Stimulated activated CD8-positive, alpha-beta memory T cell treated with anti-CD3 and anti-CD28 coated beads, Interleukin-2, amount 100 ng/mL, for 1 hour (primary cell): Measurements from ENCODE around the gene CNTFR.
A peak's percentile ranks its signal among the peaks of the same experiment; 100 is the strongest.
"Not testable (repeated sequence)": the region's sequence is repeated elsewhere in the genome, so short reads cannot be mapped to it uniquely, and the experiment has no call there.

Experiments
- DNase-seq, 2 donors: peaks; one replicate each; pipeline ENCODE4 v3.0.0-alpha.2; 2020; ENCODE audit warnings: low read depth in 2 of 2

Gene CNTFR

DNA sequence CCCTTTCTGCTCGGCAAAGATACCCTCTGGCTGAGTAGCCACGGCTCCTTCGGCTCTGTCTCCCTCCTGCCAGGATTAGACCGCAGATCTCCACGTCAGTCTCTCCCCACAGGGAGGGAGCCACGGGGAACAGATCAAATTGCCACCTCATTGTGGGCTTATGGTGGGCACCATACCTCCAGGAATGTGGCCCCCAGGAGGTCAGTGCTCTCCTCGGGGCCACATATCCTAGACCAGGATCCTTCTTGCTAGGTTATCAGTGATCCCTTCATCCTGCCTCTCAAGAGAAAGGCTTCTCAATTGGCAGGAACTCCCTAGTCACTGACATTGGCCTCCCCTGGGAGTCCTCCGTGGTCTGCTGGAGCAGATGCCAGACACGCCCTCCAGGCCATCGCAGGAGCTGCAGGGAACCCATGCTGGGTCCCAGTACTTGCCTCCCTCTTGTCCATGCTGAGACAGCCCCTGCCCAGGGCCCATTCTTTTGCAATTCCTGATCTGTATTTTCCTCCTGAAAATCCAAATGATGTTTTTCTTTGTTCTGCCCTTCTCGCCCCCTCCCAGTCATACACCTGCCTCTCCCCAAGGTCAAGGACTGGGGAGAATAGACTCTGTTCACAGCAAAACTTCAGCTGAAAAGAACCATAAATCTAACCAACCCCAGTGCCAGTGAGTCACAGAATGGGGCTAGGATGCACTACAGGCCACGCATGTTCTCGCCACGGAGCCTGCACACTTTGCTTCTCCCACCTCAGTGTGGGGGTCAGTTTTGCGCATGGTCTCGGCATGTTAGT lies 35.1 kb downstream of the CNTFR start:
- no peak for DNase-seq

DNA sequence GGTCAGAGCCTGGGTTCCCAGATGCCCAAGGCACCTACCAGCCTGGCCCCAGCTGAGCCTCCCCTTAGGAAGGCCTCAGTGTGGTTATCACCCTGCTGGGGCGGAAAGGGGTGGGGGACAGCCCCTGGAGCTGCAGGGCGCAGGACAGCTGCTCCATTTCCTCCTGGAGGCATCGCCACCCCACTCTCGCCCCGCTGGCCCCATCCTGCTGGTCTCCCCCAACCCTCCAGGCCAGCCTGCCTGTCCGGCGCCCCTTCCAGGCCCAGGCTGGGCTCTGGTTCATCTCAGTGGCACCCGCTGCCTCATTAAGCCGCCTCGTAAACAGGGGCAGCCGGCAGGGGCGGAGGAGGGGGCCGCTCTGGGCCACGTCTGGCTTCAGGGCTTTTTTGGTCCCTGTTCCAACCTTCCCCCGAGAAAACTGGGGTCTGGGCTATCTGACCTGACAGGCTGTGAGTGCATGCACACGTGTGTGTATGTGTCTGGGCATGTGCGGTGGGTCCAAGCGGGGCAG lies 36.0 kb downstream of the CNTFR start:
- no peak for DNase-seq

DNA sequence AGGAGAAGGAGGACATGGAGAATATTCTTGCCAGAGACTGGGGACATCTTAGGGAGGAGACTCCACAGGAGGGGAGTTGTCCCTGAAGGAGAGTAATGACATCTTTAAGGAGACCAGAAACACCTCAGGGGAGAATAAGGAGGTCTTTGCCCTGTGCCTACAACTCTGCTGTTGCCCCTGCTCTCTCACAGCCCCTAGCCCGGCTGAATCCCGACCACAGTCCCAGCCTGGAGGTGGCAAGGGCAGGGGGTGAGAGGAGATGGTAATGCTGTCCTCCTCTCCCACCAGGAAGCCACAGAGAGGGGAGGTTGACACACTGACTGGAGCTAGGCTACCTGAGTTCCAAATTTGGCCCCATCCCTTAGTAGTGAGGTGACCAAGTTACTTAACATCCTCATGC lies 36.5 kb downstream of the CNTFR start:
- DNase-seq, result no peak

DNA sequence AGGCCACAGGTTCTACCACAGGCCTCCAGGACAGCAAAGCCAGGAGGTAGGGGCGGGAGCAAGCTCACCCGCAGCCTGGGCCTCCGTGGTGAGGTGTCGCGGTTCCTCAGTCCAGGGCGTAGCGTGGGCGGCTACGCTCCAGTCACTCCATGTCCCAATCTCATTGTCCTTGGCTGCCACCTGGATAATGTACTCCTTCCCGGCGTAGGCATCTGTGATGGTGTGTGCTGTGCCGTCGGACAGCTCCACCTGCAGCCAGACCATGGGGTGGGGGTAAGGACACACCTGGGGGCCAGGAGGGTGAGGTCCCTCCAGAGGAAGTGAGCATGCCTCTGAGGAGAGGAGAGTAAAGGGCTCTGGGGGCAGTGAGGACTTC lies 36.9 kb downstream of the CNTFR start:
- no peak for DNase-seq

DNA sequence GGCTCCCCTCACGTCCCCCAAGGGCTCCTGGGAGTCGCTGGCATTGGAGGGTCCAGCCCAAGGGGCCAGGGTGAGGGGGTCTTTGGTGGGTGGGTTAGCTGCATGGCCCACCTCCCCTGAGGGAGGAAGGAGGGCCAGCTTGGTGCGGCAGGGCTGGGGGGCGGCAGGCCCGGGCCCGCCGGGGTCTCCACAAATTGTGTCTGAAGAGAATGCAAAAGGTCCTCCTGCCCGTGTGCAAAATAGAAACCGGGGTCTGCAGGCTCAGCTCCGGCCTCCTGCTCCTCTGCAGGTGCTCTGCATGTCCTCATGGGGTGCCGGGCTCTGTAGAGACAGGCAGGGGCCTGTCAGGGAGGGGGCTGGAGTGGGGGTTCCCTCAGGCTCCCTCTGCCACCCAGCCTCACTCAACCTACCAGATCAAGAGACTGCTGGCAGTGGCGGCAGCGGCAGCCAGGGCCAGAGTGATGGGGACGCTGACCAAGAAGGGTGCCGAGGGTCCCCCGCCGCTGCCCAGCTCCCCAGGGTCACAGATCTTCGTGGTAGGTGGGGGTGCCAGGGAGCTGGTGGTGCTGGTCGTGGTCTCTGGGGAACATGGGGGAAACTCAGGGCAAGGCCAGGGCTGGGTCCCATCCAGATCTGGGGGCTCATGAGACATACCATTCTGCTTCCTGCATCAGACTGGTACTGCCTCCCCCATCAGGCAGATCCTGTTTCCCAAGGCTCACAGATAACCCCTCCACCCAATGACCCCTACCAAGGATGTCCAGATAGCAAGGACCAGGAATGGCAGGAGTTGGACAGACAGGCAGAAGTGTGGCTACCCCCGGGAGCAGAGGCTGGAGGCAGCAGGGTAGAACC lies 37.5 kb downstream of the CNTFR start:
- DNase-seq, result no peak

DNA sequence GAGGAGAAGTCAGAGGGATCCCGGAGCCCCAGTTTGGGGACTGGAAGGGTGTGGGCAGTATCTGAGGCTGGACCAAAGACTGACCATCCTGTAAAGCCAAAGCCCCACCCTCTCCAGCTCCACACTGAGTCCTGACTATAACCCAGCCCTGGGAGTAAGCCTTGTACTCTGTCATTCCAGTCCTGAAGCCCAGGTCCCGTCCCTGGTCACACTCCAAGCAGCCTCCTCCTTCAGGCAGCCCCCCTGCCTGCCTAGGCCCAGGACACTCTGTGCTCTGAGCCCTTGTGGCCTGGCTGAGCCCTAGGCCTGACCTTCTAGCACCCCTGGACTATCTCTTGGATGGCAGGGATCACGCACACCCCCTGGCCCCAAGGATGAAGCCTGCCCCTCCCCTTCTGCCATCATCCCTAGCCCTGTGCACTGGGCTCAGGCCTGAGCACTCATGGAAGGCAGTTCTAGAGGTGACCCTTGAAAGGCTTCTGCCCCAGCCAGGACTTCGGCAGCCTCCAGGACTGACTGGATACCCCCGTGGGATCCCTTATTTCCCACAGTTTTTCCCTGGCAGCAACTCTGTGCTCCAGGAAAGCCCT lies 38.7 kb downstream of the CNTFR start:
- no peak for DNase-seq

DNA sequence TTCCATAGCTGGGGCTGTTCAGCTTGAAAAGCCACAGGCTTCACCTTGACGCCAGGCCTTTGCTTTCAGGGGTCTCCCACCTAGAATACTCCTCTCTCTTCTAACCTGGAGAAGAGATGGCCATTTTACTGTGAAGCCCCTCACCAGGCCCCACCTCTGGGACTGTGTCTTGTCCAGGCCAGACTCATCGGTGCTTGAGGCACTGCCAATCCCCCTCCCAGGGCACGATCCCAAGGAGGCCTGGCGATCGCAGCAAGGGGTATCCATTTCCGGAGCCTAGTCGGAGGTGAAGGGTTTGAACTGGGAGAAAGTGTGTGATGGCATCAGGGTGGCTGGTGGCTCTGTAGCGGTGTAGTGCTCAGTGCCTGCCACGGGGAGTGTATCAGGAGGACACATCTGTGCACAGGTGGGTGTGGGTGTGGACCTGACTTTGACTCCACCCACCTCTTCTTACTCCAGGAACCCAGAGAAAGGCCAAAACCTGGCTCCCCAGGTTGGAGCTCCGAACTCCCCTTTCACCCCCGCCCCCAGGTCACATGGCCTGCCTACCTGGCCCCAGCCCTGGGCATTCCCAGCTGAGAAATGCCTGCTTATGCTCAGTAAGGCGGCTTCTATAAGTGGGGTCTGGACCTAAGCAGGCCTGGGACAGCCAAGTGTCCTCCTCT lies 39.4 kb downstream of the CNTFR start:
- no peak for DNase-seq

DNA sequence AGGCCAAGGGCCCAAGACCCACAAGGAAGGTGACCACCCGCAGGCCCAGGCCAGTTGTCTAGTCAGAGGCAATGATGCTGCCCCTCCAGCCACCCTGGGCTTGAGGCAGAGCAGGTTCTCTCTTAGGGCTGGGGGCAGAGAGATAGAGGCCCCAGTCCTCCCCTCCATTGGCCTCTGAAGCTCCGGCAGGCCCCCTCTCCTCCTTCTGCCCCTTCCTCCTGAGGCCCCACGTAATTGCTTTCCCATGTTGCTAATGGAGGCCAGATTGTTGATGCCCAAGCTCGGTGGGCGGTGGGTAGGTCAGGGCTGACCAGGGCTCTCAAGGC lies 40.2 kb downstream of the CNTFR start:
- no peak for DNase-seq

DNA sequence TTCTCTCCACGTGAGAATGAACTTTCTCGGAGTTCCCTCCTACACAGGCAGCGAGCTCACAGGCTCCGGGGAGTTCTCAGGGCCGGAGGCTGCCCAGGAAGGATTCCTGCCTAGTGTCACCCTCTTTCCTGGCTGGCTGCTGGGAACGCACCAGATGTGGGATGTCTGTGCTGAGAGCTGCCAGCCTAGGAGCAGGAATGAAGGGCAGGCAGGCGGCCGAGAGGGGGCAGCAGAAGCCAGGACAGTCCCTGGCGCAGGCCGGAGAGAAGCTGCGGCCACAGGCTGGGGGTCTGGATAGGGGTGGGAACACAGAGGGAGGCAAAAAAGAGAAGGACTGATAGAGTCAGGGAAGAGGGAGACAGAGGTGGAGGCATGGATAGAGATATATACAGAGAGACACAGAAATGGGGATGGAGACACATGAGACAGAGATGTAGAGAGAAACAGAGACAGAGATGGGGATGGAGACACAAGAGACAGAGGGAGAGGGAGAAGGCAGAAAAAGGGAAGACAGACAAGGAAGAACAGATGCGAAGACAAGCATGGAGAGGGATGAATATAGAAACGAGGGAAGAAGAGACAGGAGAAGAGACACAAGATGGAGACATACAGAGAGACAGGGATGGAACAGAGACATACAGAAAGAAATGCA lies 41.4 kb downstream of the CNTFR start:
- peak in 1 of 2 donors; percentile 8 for DNase-seq

DNA sequence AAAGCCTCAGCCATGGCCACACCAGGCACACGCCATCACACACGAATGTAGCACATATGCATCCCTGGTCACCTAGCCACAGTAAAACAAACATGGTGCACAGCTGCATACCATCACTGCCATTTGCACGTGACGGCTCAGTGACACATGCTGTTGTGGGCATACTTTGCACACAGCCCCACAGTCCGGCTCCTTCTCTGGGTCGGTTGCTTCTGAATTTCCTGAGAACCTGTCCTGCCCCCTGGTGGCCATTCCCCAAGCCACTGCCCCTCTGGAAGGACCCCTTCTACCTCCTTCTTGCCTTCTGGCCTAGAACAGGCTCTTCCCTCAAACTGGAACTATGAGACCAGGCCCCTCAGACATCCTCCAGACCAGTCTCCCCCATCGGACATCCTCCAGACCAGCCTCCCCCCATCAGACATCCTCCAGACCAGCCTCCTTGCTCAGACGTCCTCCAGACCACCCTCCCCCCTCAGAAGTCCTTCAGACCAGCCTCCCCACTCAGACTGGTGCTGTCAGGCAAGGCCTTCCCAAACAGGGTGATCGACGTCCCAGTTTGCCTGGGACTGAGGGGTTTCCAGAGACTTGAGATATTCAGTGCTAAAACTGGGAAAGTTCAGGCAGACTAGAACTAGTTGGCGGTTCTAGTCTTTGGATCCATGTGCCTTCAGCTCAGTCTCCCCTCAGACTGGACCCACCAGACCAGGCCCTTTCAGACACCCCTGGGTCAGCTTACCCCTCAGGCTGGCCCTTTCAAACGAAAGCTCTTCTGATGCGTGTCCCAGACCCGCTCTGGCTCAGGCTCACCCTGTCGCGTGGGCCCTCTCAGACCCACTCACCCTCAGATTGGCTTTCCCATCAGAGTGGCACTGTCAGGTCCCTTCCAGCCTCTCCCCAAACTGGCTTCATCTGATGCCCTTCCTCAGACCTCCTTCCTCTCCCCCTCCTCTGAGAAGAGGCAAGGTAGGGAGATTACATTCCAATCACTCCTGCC lies 42.4 kb downstream of the CNTFR start:
- DNase-seq, result no peak

DNA sequence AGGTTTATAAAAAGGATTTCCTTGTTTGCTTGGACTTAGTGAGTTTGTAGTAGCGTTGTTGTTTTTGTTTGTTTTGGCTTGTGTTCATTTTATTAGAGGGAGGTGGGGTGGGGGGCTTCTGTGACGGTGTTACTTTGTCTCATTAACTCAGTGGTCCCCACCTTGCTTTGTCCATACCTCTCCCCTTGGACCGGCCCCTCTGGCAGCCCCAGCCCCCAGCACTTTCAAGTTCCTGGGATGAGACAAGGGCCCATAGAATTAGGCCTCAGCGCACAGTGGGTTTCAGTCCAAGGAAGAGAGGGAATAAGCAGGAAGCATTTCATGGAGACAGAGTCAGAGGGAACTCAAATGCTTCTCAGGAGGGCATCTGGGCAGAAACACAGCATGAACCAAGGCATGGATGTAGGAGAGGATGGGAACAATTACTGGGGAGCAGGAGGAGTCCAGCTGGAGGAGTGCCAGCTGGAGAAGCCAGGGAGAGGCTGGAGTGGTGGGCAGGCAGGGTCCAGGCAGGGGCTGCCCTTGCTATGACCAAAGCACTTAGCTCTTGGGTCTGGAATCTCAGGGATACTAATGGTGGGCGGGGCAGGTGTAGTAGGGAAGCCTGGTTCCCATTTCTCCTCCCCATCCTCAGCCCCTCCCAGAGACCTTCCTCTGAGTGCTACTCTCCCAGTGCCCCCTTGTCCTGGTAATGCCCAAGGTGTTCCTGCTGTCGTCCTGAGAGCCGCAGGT lies 43.3 kb downstream of the CNTFR start:
- no peak for DNase-seq

DNA sequence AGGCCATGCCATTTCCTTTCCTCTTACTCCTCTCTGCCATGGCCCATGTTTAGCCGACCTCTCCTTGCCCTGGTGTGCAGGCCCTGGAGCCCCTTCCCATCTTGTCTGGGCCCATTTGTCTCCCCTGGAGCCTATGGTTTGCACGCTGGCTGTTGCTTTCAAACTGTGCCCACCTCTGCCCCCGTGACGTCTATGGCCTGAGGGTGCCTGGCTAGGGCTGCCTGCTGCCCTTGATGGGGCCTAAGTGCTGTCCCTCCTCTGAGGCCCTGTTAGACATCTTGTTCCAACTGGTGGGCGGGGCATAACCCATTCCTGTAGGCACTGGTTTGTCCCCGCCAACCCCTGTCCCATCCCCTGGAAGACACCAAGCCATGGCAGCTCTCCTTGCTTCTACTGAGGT lies 44.0 kb downstream of the CNTFR start:
- no peak for DNase-seq

DNA sequence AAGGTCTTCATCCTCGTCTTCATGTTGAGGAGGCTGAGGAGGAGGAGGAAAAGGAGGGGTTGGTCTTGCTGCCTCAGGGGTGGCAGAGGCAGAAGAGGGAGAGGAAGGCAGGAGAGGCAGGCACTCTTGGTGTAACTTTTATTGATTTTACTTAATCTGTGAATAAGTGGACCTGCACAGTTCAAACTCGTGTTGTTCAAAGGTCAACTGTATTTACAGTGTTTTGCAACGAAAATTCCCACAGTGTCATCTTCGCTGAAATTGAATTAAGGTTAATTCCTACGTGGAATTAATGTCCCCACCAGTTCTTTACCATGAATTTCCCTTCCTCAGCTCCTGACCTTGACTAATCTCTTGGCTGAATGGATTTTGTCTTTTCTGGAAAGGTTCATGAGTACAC lies 45.5 kb downstream of the CNTFR start:
- no peak for DNase-seq

DNA sequence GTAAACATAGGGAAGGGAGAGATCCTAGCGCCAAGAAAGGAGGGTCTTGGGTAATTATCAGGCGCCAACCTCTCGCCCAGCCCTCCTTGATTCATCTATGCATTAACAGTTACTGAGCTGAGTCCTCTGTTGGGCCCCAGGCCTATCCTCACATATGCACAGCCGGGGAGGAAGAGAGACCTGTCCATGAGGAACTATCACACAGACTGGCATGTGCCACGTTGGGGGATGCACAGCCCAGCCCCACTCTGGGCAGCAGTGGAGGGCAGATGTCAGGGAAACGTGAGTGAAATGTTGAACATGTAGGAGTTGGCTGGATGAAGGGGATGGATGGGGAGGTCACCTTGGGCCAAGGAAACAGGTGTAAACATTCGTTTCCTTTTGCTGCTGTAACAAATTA lies 48.0 kb downstream of the CNTFR start:
- no peak for DNase-seq

DNA sequence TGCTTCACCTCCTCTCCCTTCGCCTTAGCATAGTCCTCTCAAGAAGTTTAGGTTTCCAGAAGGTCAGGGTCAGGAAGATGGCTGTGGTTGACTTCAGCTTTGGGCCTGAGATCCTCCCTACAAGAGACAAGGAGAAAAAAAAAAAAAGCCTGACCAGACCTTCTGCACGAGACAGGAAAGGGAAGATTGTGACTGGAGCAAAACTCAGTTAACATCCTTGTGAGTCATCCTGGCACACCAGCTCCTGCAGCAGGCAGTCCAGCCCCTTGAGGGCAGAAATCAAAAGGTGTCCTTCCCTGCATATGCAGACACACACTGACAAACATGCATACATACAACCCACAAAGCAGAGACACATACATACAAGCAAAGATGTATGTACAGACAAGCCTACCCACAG lies 48.7 kb downstream of the CNTFR start:
- DNase-seq, result no peak

DNA sequence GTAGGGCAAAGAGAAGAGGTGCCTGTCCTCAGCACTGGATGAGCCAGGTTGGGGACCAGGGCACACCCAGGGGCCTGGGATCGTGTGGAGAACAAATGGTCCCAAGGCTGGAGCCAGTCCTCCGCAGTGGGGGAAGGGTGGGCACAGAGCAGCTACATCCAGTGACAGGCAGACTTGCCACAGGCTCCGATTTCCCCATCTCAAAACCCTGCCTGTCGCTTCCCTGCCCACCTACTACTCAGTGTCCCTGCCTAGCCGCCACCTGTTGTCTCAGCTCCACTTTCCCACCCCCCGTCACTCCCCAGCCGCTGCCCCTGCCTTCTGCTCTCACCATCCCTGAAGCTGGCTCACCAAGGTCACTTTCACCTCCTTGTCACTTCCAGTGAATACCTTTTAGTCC lies 52.8 kb downstream of the CNTFR start:
- no peak for DNase-seq

DNA sequence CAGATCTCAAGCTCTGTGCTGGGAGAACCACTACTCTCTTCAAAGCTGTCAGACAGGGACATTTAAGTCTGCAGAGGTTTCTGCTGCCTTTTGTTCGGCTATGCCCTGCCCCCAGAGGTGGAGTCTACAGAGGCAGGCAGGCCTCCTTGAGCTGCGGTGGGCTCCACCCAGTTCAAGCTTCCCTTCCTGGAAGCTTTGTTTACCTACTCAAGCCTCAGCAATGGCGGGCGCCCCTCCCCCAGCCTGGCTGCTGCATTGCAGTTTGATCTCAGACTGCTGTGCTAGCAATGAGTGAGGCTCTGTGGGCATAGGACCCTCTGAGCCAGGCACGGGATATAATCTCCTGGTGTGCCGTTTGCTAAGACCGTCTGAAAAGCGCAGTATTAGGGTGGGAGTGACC lies 57.5 kb downstream of the CNTFR start:
- DNase-seq, result not testable (repeated sequence)

DNA sequence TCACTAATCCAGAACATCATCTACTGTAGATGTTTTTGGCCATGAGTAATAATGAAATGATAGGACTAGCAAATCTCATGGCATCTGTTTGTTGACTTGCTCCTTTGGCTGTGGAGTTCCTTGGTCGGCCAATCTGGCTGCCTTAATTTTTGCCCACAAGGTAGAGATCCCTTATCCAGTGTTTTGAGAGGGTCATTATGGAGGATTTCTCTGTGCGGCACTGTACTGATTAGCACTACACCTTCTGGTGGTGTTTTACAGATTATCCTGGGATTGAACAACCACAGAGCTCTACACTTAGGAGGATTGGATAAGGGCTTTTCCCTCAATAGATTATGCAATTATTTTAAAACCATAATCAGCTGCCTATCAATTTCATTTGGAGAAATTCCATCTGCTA lies 63.5 kb downstream of the CNTFR start:
- no peak for DNase-seq

DNA sequence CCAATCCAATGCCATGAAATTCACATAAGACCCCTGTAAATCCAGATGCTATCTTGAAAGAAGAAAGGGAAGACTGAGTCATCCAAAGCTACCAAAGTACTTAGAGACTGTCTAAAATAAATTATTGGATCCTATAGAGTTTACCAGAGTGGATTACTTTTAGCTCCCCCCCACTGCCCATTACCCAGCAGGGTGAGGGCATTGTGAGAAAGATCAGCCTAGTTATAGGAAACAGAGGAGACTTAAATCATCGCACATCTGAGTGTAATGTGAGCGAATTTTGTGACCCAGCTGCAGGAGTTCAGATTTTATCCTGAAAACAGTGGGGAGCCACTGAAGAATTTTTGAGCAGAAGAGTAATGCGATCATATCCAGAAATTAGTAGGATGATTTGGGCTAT lies 65.2 kb downstream of the CNTFR start:
- no peak for DNase-seq
